HG03565 (cell line): ENCODE measurements around the gene SPRY4.
"Not testable (repeated sequence)": the region's sequence is repeated elsewhere in the genome, so short reads cannot be mapped to it uniquely, and the experiment has no call there.

Source experiments
- ATAC-seq: cut with Tn5 transposase; IDR thresholded peaks from one replicate; pipeline ENCODE4 v1.9.1; 2021; ENCODE audit warnings: mild to moderate bottlenecking, moderate library complexity; ENCODE audit not compliant: unreplicated experiment

SPRY4 gene

GRCh38 chr5:142295960-142296860 is 28.6 kb downstream of the SPRY4 start:
- no peak for ATAC-seq

GRCh38 chr5:142295084-142295758 is 29.6 kb downstream of the SPRY4 start:
- ATAC-seq: no peak

- no peak for ATAC-seq
Observed at GRCh38 chr5:142293486-142293885, 31.3 kb downstream of the SPRY4 start.

GRCh38 chr5:142292808-142293207 is 32.0 kb downstream of the SPRY4 start:
- no peak for ATAC-seq

GRCh38 chr5:142292249-142292648 is 32.6 kb downstream of the SPRY4 start:
- no peak for ATAC-seq

- no peak for ATAC-seq
Observed at GRCh38 chr5:142290577-142291299, 34.1 kb downstream of the SPRY4 start.

- no peak for ATAC-seq
Observed at GRCh38 chr5:142289708-142290576, 34.9 kb downstream of the SPRY4 start.

- no peak for ATAC-seq
Observed at GRCh38 chr5:142287973-142288313, 36.9 kb downstream of the SPRY4 start.

- ATAC-seq: no peak
Observed at GRCh38 chr5:142287096-142287972, 37.5 kb downstream of the SPRY4 start.

- ATAC-seq: no peak
Observed at GRCh38 chr5:142286111-142286510, 38.7 kb downstream of the SPRY4 start.

GRCh38 chr5:142283304-142283703 is 41.5 kb downstream of the SPRY4 start:
- ATAC-seq: no peak

GRCh38 chr5:142281966-142282365 is 42.9 kb downstream of the SPRY4 start:
- ATAC-seq: no peak

- no peak for ATAC-seq
Observed at GRCh38 chr5:142281008-142281367, 43.8 kb downstream of the SPRY4 start.

GRCh38 chr5:142280066-142281007 is 44.5 kb downstream of the SPRY4 start:
- no peak for ATAC-seq

- no peak for ATAC-seq
Observed at GRCh38 chr5:142278627-142279026, 46.2 kb downstream of the SPRY4 start.

- no peak for ATAC-seq
Observed at GRCh38 chr5:142277796-142278195, 47.0 kb downstream of the SPRY4 start.

- ATAC-seq: no peak
Observed at GRCh38 chr5:142276517-142276916, 48.3 kb downstream of the SPRY4 start.

- ATAC-seq: no peak
Observed at GRCh38 chr5:142275496-142275895, 49.3 kb downstream of the SPRY4 start.

GRCh38 chr5:142272596-142272995 is 52.2 kb downstream of the SPRY4 start:
- ATAC-seq: not testable (repeated sequence)
